Sigmoid colon (tissue), 4 donors: ENCODE measurements around the gene EXOC3L4.

Experiments used
- EP300 ChIP-seq, 4 donors: sonication (generic); formaldehyde crosslinking; IDR thresholded peaks; one replicate each; pipeline ENCODE4 v1.6.1; 2017; ENCODE audit warnings: antibody characterized with exemption in 4 of 4
- POLR2AphosphoS5 ChIP-seq, 4 donors: sonication (generic); formaldehyde crosslinking; IDR thresholded peaks; one replicate each; pipeline ENCODE4 v1.6.1; 2017; ENCODE audit warnings: antibody characterized with exemption in 4 of 4
- TF ChIP-seq, protein P1 (sequence below), 4 experiments: fragments of 450-650 bp in 3 of 4; fragments of 200-600 bp in 1 of 4; IDR thresholded peaks; one replicate each; pipeline ENCODE4 v1.5.1; 2016 to 2019; ENCODE audit warnings: antibody characterized with exemption in 4 of 4, mild to moderate bottlenecking in 3 of 4, moderate library complexity in 2 of 4

GRCh38 chr14:103104389-103104653 is 9.8 kb downstream of the EXOC3L4 start:
- TF ChIP-seq, protein P1, sequence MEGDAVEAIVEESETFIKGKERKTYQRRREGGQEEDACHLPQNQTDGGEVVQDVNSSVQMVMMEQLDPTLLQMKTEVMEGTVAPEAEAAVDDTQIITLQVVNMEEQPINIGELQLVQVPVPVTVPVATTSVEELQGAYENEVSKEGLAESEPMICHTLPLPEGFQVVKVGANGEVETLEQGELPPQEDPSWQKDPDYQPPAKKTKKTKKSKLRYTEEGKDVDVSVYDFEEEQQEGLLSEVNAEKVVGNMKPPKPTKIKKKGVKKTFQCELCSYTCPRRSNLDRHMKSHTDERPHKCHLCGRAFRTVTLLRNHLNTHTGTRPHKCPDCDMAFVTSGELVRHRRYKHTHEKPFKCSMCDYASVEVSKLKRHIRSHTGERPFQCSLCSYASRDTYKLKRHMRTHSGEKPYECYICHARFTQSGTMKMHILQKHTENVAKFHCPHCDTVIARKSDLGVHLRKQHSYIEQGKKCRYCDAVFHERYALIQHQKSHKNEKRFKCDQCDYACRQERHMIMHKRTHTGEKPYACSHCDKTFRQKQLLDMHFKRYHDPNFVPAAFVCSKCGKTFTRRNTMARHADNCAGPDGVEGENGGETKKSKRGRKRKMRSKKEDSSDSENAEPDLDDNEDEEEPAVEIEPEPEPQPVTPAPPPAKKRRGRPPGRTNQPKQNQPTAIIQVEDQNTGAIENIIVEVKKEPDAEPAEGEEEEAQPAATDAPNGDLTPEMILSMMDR (IDR thresholded peaks at IDR 0.05): no peak
- TF ChIP-seq EP300 (IDR thresholded peaks at IDR 0.05) (no peak), POLR2AphosphoS5 (IDR thresholded peaks at IDR 0.05) (no peak)
